Panc1 (cell line): Measurements from ENCODE around the gene TAAR6. TPM values are rescaled to one million over a fixed set of nuclear protein-coding genes. Genes with fewer than 3 reads are reported as not detected.

Experiments used
- ATAC-seq: fragments of 200-7000 bp; cut with Tn5 transposase; 2 replicates; pipeline ENCODE4 v1.9.1; 2020; ENCODE audit warnings: mild to moderate bottlenecking, moderate library complexity
- Bru-seq: library from RNA; stranded (reverse); fragments of 400-500 nt; gene quantifications from one replicate; lab custom pipeline; 2021; lab: Mats Ljungman, UMichigan
- BruChase-seq, 2 experiments: library from RNA; stranded (reverse); fragments of 400-500 nt; gene quantifications; one replicate each; lab custom pipeline; 2021; lab: Mats Ljungman, UMichigan
- BruUV-seq: library from RNA; stranded (reverse); fragments of 400-500 nt; replicated peaks from 2 replicates; lab custom pipeline; 2021; lab: Mats Ljungman, UMichigan
- CTCF ChIA-PET: fragments of 300-600 bp; sonication (Branson Sonifier 250); formaldehyde crosslinking; loops from one replicate; lab custom pipeline; 2022; ENCODE audit warnings: antibody characterized with exemption; lab: Charles Lee
- POLR2A ChIA-PET: fragments of 300-600 bp; sonication (Branson Sonifier 250); formaldehyde crosslinking; loops from one replicate; lab custom pipeline; 2022; ENCODE audit warnings: antibody characterized with exemption; lab: Charles Lee
- DNase-seq: peaks from one replicate; pipeline ENCODE4 v3.0.0-alpha.2; 2010; ENCODE audit warnings: low read depth, low spot score
- H3K27ac ChIP-seq: 2 replicates; pipeline ENCODE4 v1.5.1; 2011; ENCODE audit warnings: mild to moderate bottlenecking, low read length, inconsistent platforms
- H3K27me3 ChIP-seq: fragments of 200-500 bp; sonication (Bioruptor generic); 2 replicates; pipeline ENCODE4 v1.6.0; 2014; ENCODE audit warnings: low read length, inconsistent platforms; ENCODE audit not compliant: control insufficient read depth, insufficient read depth
- H3K36me3 ChIP-seq: fragments of 200-500 bp; sonication (Bioruptor generic); 2 replicates; pipeline ENCODE4 v1.5.1; 2014; ENCODE audit warnings: inconsistent platforms, mild to moderate bottlenecking, low read length, moderate library complexity; ENCODE audit not compliant: control insufficient read depth, insufficient read depth
- H3K4me1 ChIP-seq: 2 replicates; pipeline ENCODE4 v1.5.1; 2011; ENCODE audit warnings: inconsistent platforms, mild to moderate bottlenecking, low read length, moderate library complexity; ENCODE audit not compliant: control insufficient read depth, insufficient read depth
- H3K4me3 ChIP-seq, 2 experiments: 2 replicates each; pipeline ENCODE4 v1.5.1; 2011 to 2012; ENCODE audit warnings: low read depth in 2 of 2, low read length in 2 of 2, mild to moderate bottlenecking in 2 of 2, inconsistent platforms in 1 of 2, moderate library complexity in 1 of 2
- H3K9me3 ChIP-seq: fragments of 200-500 bp; sonication (Bioruptor generic); 2 replicates; pipeline ENCODE4 v1.5.1; 2014; ENCODE audit warnings: low read depth, mild to moderate bottlenecking, inconsistent platforms, low read length, moderate library complexity; ENCODE audit not compliant: control insufficient read depth, insufficient read depth
- POLR2AphosphoS5 ChIP-seq: IDR thresholded peaks from 2 replicates; pipeline ENCODE4 v1.6.1; 2012; ENCODE audit warnings: mild to moderate bottlenecking, low read depth, low read length, moderate library complexity
- SIN3A ChIP-seq: IDR thresholded peaks from 2 replicates; pipeline ENCODE4 v1.6.1; 2012; ENCODE audit warnings: low read depth, mild to moderate bottlenecking, low read length, moderate library complexity, borderline replicate concordance; ENCODE audit not compliant: insufficient read depth
- TCF7L2 ChIP-seq: IDR thresholded peaks from 2 replicates; pipeline ENCODE4 v1.6.1; 2011; ENCODE audit warnings: mild to moderate bottlenecking, low read depth, low read length, inconsistent platforms
- in situ Hi-C: cut with HindIII; loops from 2 replicates; pipeline ENCODE4 v1.10.0; 2016; ENCODE audit warnings: low sequenced_read_pairs, low pct_unique_long_range_greater_than_20kb
- intact Hi-C: fragments of 100-400 bp; cut with micrococcal nuclease; formaldehyde crosslinking; loops from one replicate; pipeline ENCODE4 v1.10.0; 2022; ENCODE audit not compliant: unreplicated experiment
- long read RNA-seq: library from polyadenylated mRNA; unstranded; transcript quantifications from one replicate; pipeline ENCODE4 v2.0.0, GENCODE V29; 2021; ENCODE audit not compliant: unreplicated experiment
- polyA plus RNA-seq: library from polyadenylated mRNA; unstranded; fragments of >200 nt; gene quantifications from one replicate; pipeline ENCODE4 v1.2.1, GENCODE V29; 2012; ENCODE audit warnings: missing spikeins; ENCODE audit not compliant: insufficient read length
- total RNA-seq: library from RNA; stranded (reverse); gene quantifications from one replicate; pipeline ENCODE4 v1.2.1, GENCODE V29; 2021; ENCODE audit not compliant: unreplicated experiment
- TF ChIP-seq, protein P1 (sequence below): fragments of 450-650 bp; IDR thresholded peaks from 2 replicates; pipeline ENCODE4 v1.5.1; 2017; ENCODE audit warnings: mild to moderate bottlenecking
- TF ChIP-seq, protein P2 (sequence below), 2 experiments: IDR thresholded peaks; 2 replicates each; pipeline ENCODE4 v1.6.1; 2011 to 2012; ENCODE audit warnings: low read depth in 2 of 2, control low read depth in 1 of 2, low read length in 1 of 2, mild to moderate bottlenecking in 1 of 2, moderate library complexity in 1 of 2; ENCODE audit not compliant: insufficient read depth in 1 of 2

TAAR6 gene, protein sequence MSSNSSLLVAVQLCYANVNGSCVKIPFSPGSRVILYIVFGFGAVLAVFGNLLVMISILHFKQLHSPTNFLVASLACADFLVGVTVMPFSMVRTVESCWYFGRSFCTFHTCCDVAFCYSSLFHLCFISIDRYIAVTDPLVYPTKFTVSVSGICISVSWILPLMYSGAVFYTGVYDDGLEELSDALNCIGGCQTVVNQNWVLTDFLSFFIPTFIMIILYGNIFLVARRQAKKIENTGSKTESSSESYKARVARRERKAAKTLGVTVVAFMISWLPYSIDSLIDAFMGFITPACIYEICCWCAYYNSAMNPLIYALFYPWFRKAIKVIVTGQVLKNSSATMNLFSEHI
- total RNA-seq (not detected), Bru-seq, nascent RNA (not detected), BruChase-seq, experiment 1, labeled RNA remaining after a 2-hour chase (not detected), BruChase-seq, experiment 2, labeled RNA remaining after a 6-hour chase (not detected)
- not detected for polyA plus RNA-seq
- long read RNA-seq = 0 reads

DNA sequence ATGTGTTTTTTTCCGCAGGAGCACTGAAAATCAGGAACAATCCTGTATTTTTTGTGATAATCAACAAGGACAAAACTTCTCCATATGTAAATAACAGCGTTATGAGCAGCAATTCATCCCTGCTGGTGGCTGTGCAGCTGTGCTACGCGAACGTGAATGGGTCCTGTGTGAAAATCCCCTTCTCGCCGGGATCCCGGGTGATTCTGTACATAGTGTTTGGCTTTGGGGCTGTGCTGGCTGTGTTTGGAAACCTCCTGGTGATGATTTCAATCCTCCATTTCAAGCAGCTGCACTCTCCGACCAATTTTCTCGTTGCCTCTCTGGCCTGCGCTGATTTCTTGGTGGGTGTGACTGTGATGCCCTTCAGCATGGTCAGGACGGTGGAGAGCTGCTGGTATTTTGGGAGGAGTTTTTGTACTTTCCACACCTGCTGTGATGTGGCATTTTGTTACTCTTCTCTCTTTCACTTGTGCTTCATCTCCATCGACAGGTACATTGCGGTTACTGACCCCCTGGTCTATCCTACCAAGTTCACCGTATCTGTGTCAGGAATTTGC, at the start of gene TAAR6:
Gene TAAR6 (plus strand): TSS at position 102 of the 557 bp plus-strand sequence. CDS start 0 bp downstream, at position 102.
- no peaks in the 10 kb centered on the region for H3K27me3 ChIP-seq
- H3K9me3 ChIP-seq = no peaks in the 10 kb centered on the region
- ChIA-PET POLR2A (no interaction called here), CTCF (no interaction called here)
- no peaks in the 10 kb centered on the region for H3K36me3 ChIP-seq
- no TSS peak for BruUV-seq
- no peak within 1 kb of the TSS for H3K4me3 ChIP-seq
- TF ChIP-seq POLR2AphosphoS5 (no peak), TCF7L2 (no peak), SIN3A (no peak)
- TF ChIP-seq, protein P1, sequence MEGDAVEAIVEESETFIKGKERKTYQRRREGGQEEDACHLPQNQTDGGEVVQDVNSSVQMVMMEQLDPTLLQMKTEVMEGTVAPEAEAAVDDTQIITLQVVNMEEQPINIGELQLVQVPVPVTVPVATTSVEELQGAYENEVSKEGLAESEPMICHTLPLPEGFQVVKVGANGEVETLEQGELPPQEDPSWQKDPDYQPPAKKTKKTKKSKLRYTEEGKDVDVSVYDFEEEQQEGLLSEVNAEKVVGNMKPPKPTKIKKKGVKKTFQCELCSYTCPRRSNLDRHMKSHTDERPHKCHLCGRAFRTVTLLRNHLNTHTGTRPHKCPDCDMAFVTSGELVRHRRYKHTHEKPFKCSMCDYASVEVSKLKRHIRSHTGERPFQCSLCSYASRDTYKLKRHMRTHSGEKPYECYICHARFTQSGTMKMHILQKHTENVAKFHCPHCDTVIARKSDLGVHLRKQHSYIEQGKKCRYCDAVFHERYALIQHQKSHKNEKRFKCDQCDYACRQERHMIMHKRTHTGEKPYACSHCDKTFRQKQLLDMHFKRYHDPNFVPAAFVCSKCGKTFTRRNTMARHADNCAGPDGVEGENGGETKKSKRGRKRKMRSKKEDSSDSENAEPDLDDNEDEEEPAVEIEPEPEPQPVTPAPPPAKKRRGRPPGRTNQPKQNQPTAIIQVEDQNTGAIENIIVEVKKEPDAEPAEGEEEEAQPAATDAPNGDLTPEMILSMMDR = no peak
- TF ChIP-seq, protein P2, sequence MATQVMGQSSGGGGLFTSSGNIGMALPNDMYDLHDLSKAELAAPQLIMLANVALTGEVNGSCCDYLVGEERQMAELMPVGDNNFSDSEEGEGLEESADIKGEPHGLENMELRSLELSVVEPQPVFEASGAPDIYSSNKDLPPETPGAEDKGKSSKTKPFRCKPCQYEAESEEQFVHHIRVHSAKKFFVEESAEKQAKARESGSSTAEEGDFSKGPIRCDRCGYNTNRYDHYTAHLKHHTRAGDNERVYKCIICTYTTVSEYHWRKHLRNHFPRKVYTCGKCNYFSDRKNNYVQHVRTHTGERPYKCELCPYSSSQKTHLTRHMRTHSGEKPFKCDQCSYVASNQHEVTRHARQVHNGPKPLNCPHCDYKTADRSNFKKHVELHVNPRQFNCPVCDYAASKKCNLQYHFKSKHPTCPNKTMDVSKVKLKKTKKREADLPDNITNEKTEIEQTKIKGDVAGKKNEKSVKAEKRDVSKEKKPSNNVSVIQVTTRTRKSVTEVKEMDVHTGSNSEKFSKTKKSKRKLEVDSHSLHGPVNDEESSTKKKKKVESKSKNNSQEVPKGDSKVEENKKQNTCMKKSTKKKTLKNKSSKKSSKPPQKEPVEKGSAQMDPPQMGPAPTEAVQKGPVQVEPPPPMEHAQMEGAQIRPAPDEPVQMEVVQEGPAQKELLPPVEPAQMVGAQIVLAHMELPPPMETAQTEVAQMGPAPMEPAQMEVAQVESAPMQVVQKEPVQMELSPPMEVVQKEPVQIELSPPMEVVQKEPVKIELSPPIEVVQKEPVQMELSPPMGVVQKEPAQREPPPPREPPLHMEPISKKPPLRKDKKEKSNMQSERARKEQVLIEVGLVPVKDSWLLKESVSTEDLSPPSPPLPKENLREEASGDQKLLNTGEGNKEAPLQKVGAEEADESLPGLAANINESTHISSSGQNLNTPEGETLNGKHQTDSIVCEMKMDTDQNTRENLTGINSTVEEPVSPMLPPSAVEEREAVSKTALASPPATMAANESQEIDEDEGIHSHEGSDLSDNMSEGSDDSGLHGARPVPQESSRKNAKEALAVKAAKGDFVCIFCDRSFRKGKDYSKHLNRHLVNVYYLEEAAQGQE (IDR thresholded peaks at IDR 0.05; ENCODE audit: insufficient read depth in 1 of 2, low read depth in 2 of 2, low read length in 1 of 2) = no peak
- no peak for ATAC-seq
- no peak within 1 kb of the TSS for H3K27ac ChIP-seq
- DNase-seq = no peak
- intact Hi-C loops = no loop called here
- no peaks in the 10 kb centered on the region for H3K4me1 ChIP-seq
- in situ Hi-C loops = no loop called here

DNA sequence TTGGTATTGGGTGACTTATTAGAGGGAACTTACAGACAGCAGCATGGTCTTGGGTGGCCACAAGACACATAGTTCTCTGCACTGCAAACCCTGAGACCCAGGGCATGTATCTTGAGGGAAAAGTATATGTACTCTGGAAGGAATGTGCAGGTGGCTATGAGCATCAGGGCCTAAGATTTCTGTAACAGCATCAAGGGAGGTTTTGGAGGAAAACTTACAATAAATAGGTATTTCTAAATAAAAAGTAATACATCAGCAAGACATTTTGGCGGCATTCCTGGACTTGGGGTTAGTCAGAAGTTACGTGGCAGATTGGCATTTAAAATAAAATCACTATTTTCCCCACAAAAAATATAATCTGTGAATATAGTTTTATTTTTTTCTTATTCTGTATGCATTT, 49.2 kb upstream of the TAAR6 start:
- BruUV-seq = no TSS peak
- CTCF ChIA-PET = no interaction called here
- Histone ChIP-seq H3K9me3 (no peaks in the 10 kb centered on the region), H3K27me3 (peaks cover 11% of the 10 kb centered on the region; the same call in 1 of the 2 replicates), H3K27ac (no peak overlapping the region), H3K4me3 (no peak overlapping the region), H3K4me1 (no peaks in the 10 kb centered on the region), H3K36me3 (no peaks in the 10 kb centered on the region; the same call in 1 of the 2 replicates)
- POLR2A ChIA-PET = no interaction called here
- TF ChIP-seq, protein P1 = no peak
- TF ChIP-seq POLR2AphosphoS5 = no peak
- intact Hi-C loops (no loop called here), in situ Hi-C loops (no loop called here)
- DNase-seq (no peak), ATAC-seq (no peak)
